ENCODE data around the gene PPM1H.

DNA sequence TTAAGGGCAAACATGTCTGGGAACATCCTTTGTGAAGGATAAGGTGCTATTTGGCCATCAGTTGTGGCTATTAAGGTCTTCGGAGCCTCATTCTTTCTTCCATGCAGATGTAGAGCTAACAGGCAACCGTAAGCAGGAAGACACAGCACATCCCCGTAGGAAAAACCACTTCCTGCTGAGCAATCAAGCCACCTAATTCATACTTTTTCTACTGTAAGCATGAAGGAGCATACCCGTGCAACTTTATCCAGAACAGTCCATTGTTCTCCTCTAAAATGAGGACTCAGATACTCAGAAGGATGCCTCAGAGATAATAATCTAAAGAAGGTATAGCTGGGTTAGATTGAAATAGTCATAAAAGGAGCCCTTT, 232.0 kb downstream of the PPM1H start:
- TF ChIP-seq, protein P1, sequence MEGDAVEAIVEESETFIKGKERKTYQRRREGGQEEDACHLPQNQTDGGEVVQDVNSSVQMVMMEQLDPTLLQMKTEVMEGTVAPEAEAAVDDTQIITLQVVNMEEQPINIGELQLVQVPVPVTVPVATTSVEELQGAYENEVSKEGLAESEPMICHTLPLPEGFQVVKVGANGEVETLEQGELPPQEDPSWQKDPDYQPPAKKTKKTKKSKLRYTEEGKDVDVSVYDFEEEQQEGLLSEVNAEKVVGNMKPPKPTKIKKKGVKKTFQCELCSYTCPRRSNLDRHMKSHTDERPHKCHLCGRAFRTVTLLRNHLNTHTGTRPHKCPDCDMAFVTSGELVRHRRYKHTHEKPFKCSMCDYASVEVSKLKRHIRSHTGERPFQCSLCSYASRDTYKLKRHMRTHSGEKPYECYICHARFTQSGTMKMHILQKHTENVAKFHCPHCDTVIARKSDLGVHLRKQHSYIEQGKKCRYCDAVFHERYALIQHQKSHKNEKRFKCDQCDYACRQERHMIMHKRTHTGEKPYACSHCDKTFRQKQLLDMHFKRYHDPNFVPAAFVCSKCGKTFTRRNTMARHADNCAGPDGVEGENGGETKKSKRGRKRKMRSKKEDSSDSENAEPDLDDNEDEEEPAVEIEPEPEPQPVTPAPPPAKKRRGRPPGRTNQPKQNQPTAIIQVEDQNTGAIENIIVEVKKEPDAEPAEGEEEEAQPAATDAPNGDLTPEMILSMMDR (IDR thresholded peaks at IDR 0.05): no peak
- TF ChIP-seq RORB (CRISPR knock-in tag; IDR thresholded peaks at IDR 0.05): no peak
- TF ChIP-seq, protein P2, sequence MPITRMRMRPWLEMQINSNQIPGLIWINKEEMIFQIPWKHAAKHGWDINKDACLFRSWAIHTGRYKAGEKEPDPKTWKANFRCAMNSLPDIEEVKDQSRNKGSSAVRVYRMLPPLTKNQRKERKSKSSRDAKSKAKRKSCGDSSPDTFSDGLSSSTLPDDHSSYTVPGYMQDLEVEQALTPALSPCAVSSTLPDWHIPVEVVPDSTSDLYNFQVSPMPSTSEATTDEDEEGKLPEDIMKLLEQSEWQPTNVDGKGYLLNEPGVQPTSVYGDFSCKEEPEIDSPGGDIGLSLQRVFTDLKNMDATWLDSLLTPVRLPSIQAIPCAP (CRISPR knock-in tag; IDR thresholded peaks at IDR 0.05): no peak
- TF ChIP-seq SP1 (CRISPR knock-in tag; conservative IDR thresholded peaks at IDR 0.05): no peak
- no peak for TF ChIP-seq NR3C1 (CRISPR knock-in tag; conservative IDR thresholded peaks at IDR 0.05; ENCODE audit: low read depth)

Data from WTC11 (cell line).